ENCODE results near the gene PPIP5K2.

The PPIP5K2 gene

GRCh38 chr5:103093727-103094126 lies 26.4 kb upstream of the PPIP5K2 start:
- Histone ChIP-seq H3K4me1 (ENCODE audit: control insufficient read depth in 2 of 2, insufficient read depth in 1 of 2, low read depth in 1 of 2, low read length in 2 of 2) (no peaks in the 10 kb centered on the region), H3K79me1 (ENCODE audit: low read depth, low read length) (no peaks in the 10 kb centered on the region), H3K4me3 (ENCODE audit: low read length in 2 of 2) (no peak overlapping the region), H3K27me3 (ENCODE audit: control insufficient read depth in 3 of 3, insufficient read depth in 3 of 3, low read depth in 1 of 3, low read length in 3 of 3) (no peaks in the 10 kb centered on the region), H3K9me3 (replicated peaks in 1 of 2; ENCODE audit: control insufficient read depth in 2 of 2, insufficient read depth in 1 of 2, low read depth in 1 of 2, low read length in 2 of 2) (peaks cover 0 to 5% of the 10 kb centered on the region in 2 donors), H2BK15ac (ENCODE audit: low read length) (no peak overlapping the region), H3K18ac (ENCODE audit: low read length) (no peak overlapping the region), H3K9ac (ENCODE audit: low read depth, low read length, poor library complexity) (no peak overlapping the region), H2BK12ac (ENCODE audit: low read length) (no peak overlapping the region), H2BK5ac (ENCODE audit: low read length) (no peak overlapping the region), H3K14ac (ENCODE audit: low read length) (no peak overlapping the region), H3K27ac (replicated peaks; ENCODE audit: low read length) (no peak overlapping the region), H4K91ac (ENCODE audit: low read depth, low read length, poor library complexity) (no peak overlapping the region), H3K4me2 (ENCODE audit: insufficient read depth, low read length, poor library complexity, severe bottlenecking) (no peak overlapping the region), H2AFZ (ENCODE audit: low read length) (no peak overlapping the region), H3K36me3 (replicated peaks in 1 of 2; ENCODE audit: control insufficient read depth in 2 of 2, insufficient read depth in 2 of 2, low read length in 2 of 2) (peaks cover 0 to 11% of the 10 kb centered on the region in 2 donors), H3K23ac (ENCODE audit: low read depth, low read length, poor library complexity) (no peak overlapping the region), H4K8ac (ENCODE audit: low read depth, low read length) (no peak overlapping the region), H3K4ac (ENCODE audit: low read length) (no peak overlapping the region), H2BK120ac (ENCODE audit: low read depth, low read length) (no peak overlapping the region), H2AK5ac (ENCODE audit: low read depth, low read length) (no peak overlapping the region)
- no peak for DNase-seq (ENCODE audit: low spot score)
- no CpG with 5 or more reads among the region's 1 CpG for WGBS, 2 donors (ENCODE audit: extremely low coverage in 2 of 2, insufficient read length in 2 of 2, insufficient replicate concordance in 1 of 2)

- no peak overlapping the region for H2BK12ac ChIP-seq (ENCODE audit: low read length)
- no peaks in the 10 kb centered on the region for H3K4me1 ChIP-seq (ENCODE audit: control insufficient read depth in 2 of 2, insufficient read depth in 1 of 2, low read depth in 1 of 2, low read length in 2 of 2)
- peaks cover 0 to 11% of the 10 kb centered on the region in 2 donors for H3K36me3 ChIP-seq (replicated peaks in 1 of 2; ENCODE audit: control insufficient read depth in 2 of 2, insufficient read depth in 2 of 2, low read length in 2 of 2)
- no peak overlapping the region for H2AFZ ChIP-seq (ENCODE audit: low read length)
- H3K27me3 ChIP-seq (ENCODE audit: control insufficient read depth in 3 of 3, insufficient read depth in 3 of 3, low read depth in 1 of 3, low read length in 3 of 3) = no peaks in the 10 kb centered on the region
- H3K9me3 ChIP-seq (replicated peaks in 1 of 2; ENCODE audit: control insufficient read depth in 2 of 2, insufficient read depth in 1 of 2, low read depth in 1 of 2, low read length in 2 of 2) = peaks cover 0 to 5% of the 10 kb centered on the region in 2 donors
- H3K4ac ChIP-seq (ENCODE audit: low read length) = no peak overlapping the region
- H3K4me2 ChIP-seq (ENCODE audit: insufficient read depth, low read length, poor library complexity, severe bottlenecking) = no peak overlapping the region
- H3K27ac ChIP-seq (replicated peaks; ENCODE audit: low read length) = no peak overlapping the region
- H3K14ac ChIP-seq (ENCODE audit: low read length) = no peak overlapping the region
- H3K18ac ChIP-seq (ENCODE audit: low read length) = no peak overlapping the region
- H3K9ac ChIP-seq (ENCODE audit: low read depth, low read length, poor library complexity) = no peak overlapping the region
- no peak overlapping the region for H4K91ac ChIP-seq (ENCODE audit: low read depth, low read length, poor library complexity)
- H3K23ac ChIP-seq (ENCODE audit: low read depth, low read length, poor library complexity) = no peak overlapping the region
- WGBS, 2 donors (ENCODE audit: extremely low coverage in 2 of 2, insufficient read length in 2 of 2, insufficient replicate concordance in 1 of 2) = no CpG with 5 or more reads among the region's 2 CpGs
- H2BK15ac ChIP-seq (ENCODE audit: low read length) = no peak overlapping the region
- no peak overlapping the region for H2BK120ac ChIP-seq (ENCODE audit: low read depth, low read length)
- no peaks in the 10 kb centered on the region for H3K79me1 ChIP-seq (ENCODE audit: low read depth, low read length)
- no peak overlapping the region for H3K4me3 ChIP-seq (ENCODE audit: low read length in 2 of 2)
- no peak overlapping the region for H2AK5ac ChIP-seq (ENCODE audit: low read depth, low read length)
- no peak for DNase-seq (ENCODE audit: low spot score)
- H4K8ac ChIP-seq (ENCODE audit: low read depth, low read length) = no peak overlapping the region
- H2BK5ac ChIP-seq (ENCODE audit: low read length) = no peak overlapping the region
These were observed 25.4 kb upstream of the PPIP5K2 start for GRCh38 chr5:103094737-103095136.

- Histone ChIP-seq H3K27ac (replicated peaks; ENCODE audit: low read length) (no peak overlapping the region), H3K18ac (ENCODE audit: low read length) (no peak overlapping the region), H3K36me3 (replicated peaks in 1 of 2; ENCODE audit: control insufficient read depth in 2 of 2, insufficient read depth in 2 of 2, low read length in 2 of 2) (peaks cover 0 to 23% of the 10 kb centered on the region in 2 donors), H3K4me2 (ENCODE audit: insufficient read depth, low read length, poor library complexity, severe bottlenecking) (no peak overlapping the region), H2BK120ac (ENCODE audit: low read depth, low read length) (no peak overlapping the region), H2BK15ac (ENCODE audit: low read length) (no peak overlapping the region), H2BK5ac (ENCODE audit: low read length) (no peak overlapping the region), H3K79me1 (ENCODE audit: low read depth, low read length) (no peaks in the 10 kb centered on the region), H4K8ac (ENCODE audit: low read depth, low read length) (no peak overlapping the region), H2BK12ac (ENCODE audit: low read length) (no peak overlapping the region), H3K4me3 (ENCODE audit: low read length in 2 of 2) (no peak overlapping the region), H2AK5ac (ENCODE audit: low read depth, low read length) (no peak overlapping the region), H2AFZ (ENCODE audit: low read length) (no peak overlapping the region), H3K14ac (ENCODE audit: low read length) (no peak overlapping the region), H4K91ac (ENCODE audit: low read depth, low read length, poor library complexity) (no peak overlapping the region), H3K4ac (ENCODE audit: low read length) (no peak overlapping the region), H3K9ac (ENCODE audit: low read depth, low read length, poor library complexity) (no peak overlapping the region), H3K27me3 (ENCODE audit: control insufficient read depth in 3 of 3, insufficient read depth in 3 of 3, low read depth in 1 of 3, low read length in 3 of 3) (no peaks in the 10 kb centered on the region), H3K23ac (ENCODE audit: low read depth, low read length, poor library complexity) (no peak overlapping the region), H3K9me3 (replicated peaks in 1 of 2; ENCODE audit: control insufficient read depth in 2 of 2, insufficient read depth in 1 of 2, low read depth in 1 of 2, low read length in 2 of 2) (no peaks in the 10 kb centered on the region), H3K4me1 (ENCODE audit: control insufficient read depth in 2 of 2, insufficient read depth in 1 of 2, low read depth in 1 of 2, low read length in 2 of 2) (no peaks in the 10 kb centered on the region)
- DNase-seq (ENCODE audit: low spot score) = no peak
- no CpG with 5 or more reads among the region's 2 CpGs for WGBS, 2 donors (ENCODE audit: extremely low coverage in 2 of 2, insufficient read length in 2 of 2, insufficient replicate concordance in 1 of 2)
These were observed 21.1 kb upstream of the PPIP5K2 start for GRCh38 chr5:103098993-103099392.

- Histone ChIP-seq H4K8ac (ENCODE audit: low read depth, low read length) (no peak overlapping the region), H3K4me2 (ENCODE audit: insufficient read depth, low read length, poor library complexity, severe bottlenecking) (no peak overlapping the region), H3K4me1 (ENCODE audit: control insufficient read depth in 2 of 2, insufficient read depth in 1 of 2, low read depth in 1 of 2, low read length in 2 of 2) (no peaks in the 10 kb centered on the region), H3K4me3 (ENCODE audit: low read length in 2 of 2) (no peak overlapping the region), H3K27me3 (ENCODE audit: control insufficient read depth in 3 of 3, insufficient read depth in 3 of 3, low read depth in 1 of 3, low read length in 3 of 3) (no peaks in the 10 kb centered on the region), H2BK5ac (ENCODE audit: low read length) (no peak overlapping the region), H3K18ac (ENCODE audit: low read length) (no peak overlapping the region), H3K36me3 (replicated peaks in 1 of 2; ENCODE audit: control insufficient read depth in 2 of 2, insufficient read depth in 2 of 2, low read length in 2 of 2) (peaks cover 0 to 35% of the 10 kb centered on the region in 2 donors), H2BK15ac (ENCODE audit: low read length) (no peak overlapping the region), H3K9ac (ENCODE audit: low read depth, low read length, poor library complexity) (no peak overlapping the region), H3K79me1 (ENCODE audit: low read depth, low read length) (no peaks in the 10 kb centered on the region), H3K27ac (replicated peaks; ENCODE audit: low read length) (no peak overlapping the region), H2AFZ (ENCODE audit: low read length) (no peak overlapping the region), H3K4ac (ENCODE audit: low read length) (no peak overlapping the region), H3K14ac (ENCODE audit: low read length) (no peak overlapping the region), H3K9me3 (replicated peaks in 1 of 2; ENCODE audit: control insufficient read depth in 2 of 2, insufficient read depth in 1 of 2, low read depth in 1 of 2, low read length in 2 of 2) (no peaks in the 10 kb centered on the region), H2AK5ac (ENCODE audit: low read depth, low read length) (no peak overlapping the region), H2BK12ac (ENCODE audit: low read length) (no peak overlapping the region), H3K23ac (ENCODE audit: low read depth, low read length, poor library complexity) (no peak overlapping the region), H4K91ac (ENCODE audit: low read depth, low read length, poor library complexity) (no peak overlapping the region), H2BK120ac (ENCODE audit: low read depth, low read length) (no peak overlapping the region)
- no CpG with 5 or more reads among the region's 6 CpGs for WGBS, 2 donors (ENCODE audit: extremely low coverage in 2 of 2, insufficient read length in 2 of 2, insufficient replicate concordance in 1 of 2)
- DNase-seq (ENCODE audit: low spot score) = no peak
These were observed 18.9 kb upstream of the PPIP5K2 start for GRCh38 chr5:103101079-103101750.

Measured in neuronal stem cell (in vitro differentiated cells).